Stimulated activated effector memory CD8-positive, alpha-beta T cell treated with anti-CD3 and anti-CD28 coated beads, Interleukin-12 subunit alpha, Interleukin-12 subunit beta, amount 100 ng/mL, for 72 hours (primary cell): Measurements from ENCODE around the gene TTC23.
"Not testable (repeated sequence)": the region's sequence is repeated elsewhere in the genome, so short reads cannot be mapped to it uniquely, and the experiment has no call there.

Source experiments
- ATAC-seq: fragments of 150-1000 bp; cut with Tn5 transposase; 2 replicates; pipeline ENCODE4 v1.10.0; 2021
- DNase-seq, 2 donors: peaks; one replicate each; pipeline ENCODE4 v3.0.0; 2021 to 2022; ENCODE audit warnings: low spot score in 2 of 2
- H3K27ac Mint-ChIP-seq: one replicate; pipeline ENCODE4 v1.8.0; 2022; ENCODE audit warnings: mild to moderate bottlenecking, mixed read lengths
- H3K36me3 Mint-ChIP-seq: one replicate; pipeline ENCODE4 v1.8.0; 2022; ENCODE audit warnings: mild to moderate bottlenecking, mixed read lengths
- H3K4me1 Mint-ChIP-seq: one replicate; pipeline ENCODE4 v1.8.0; 2022; ENCODE audit warnings: mixed read lengths
- H3K4me3 Mint-ChIP-seq: one replicate; pipeline ENCODE4 v1.8.0; 2022; ENCODE audit warnings: mild to moderate bottlenecking, mixed read lengths
- H3K9me3 Mint-ChIP-seq: one replicate; pipeline ENCODE4 v1.8.0; 2022; ENCODE audit warnings: mixed read lengths

TTC23 gene

GRCh38 chr15:99257107-99257750, 7.8 kb upstream of the TTC23 start:
- no peak for ATAC-seq
- no peak for DNase-seq
- Mint-ChIP-seq H3K9me3 (no peaks in the 10 kb centered on the region), H3K36me3 (peaks cover 13% of the 10 kb centered on the region), H3K4me3 (no peak overlapping the region), H3K27ac (no peak overlapping the region), H3K4me1 (peaks cover 18% of the 10 kb centered on the region)

- DNase-seq (no peak), ATAC-seq (no peak)
- H3K4me3 Mint-ChIP-seq = peak overlapping the region; percentile 36
- H3K27ac Mint-ChIP-seq = peak overlapping the region; percentile 36
- no peaks in the 10 kb centered on the region for H3K9me3 Mint-ChIP-seq
- H3K4me1 Mint-ChIP-seq = peaks cover 25% of the 10 kb centered on the region
- peaks cover 13% of the 10 kb centered on the region for H3K36me3 Mint-ChIP-seq
Observed at GRCh38 chr15:99253381-99254090, 4.2 kb upstream of the TTC23 start.

- no peak overlapping the region for H3K27ac Mint-ChIP-seq
- no peak for ATAC-seq
- H3K4me1 Mint-ChIP-seq = peaks cover 25% of the 10 kb centered on the region
- H3K9me3 Mint-ChIP-seq = no peaks in the 10 kb centered on the region
- H3K36me3 Mint-ChIP-seq = peaks cover 13% of the 10 kb centered on the region
- DNase-seq = no peak
- H3K4me3 Mint-ChIP-seq = peak overlapping the region; percentile 82
Observed at GRCh38 chr15:99252326-99252725, 2.9 kb upstream of the TTC23 start.

- ATAC-seq (peak; percentile 98), DNase-seq (peak; percentile 92 to 98)
- Mint-ChIP-seq H3K9me3 (no peaks in the 10 kb centered on the region), H3K36me3 (peaks cover 4% of the 10 kb centered on the region), H3K4me3 (peak within 1 kb of the TSS; percentile 82), H3K4me1 (peaks cover 25% of the 10 kb centered on the region), H3K27ac (peak within 1 kb of the TSS; percentile 79)
Observed at GRCh38 chr15:99250857-99251841, 1.8 kb upstream of the TTC23 start, which contains the start of gene LRRC28. LRRC28 (plus strand) TSS chr15:99251481; CDS start chr15:99255958, 4,477 bp downstream.

GRCh38 chr15:99250494-99250856, 1.1 kb upstream of the TTC23 start:
- Mint-ChIP-seq H3K9me3 (no peaks in the 10 kb centered on the region), H3K4me3 (peak overlapping the region; percentile 82), H3K27ac (peak overlapping the region; percentile 79), H3K4me1 (peaks cover 25% of the 10 kb centered on the region), H3K36me3 (no peaks in the 10 kb centered on the region)
- ATAC-seq (no peak), DNase-seq (no peak)

GRCh38 chr15:99250001-99250400, 620 bp upstream of the TTC23 start:
- Mint-ChIP-seq H3K4me1 (peaks cover 25% of the 10 kb centered on the region), H3K9me3 (no peaks in the 10 kb centered on the region), H3K27ac (no peak overlapping the region), H3K4me3 (no peak overlapping the region), H3K36me3 (no peaks in the 10 kb centered on the region)
- ATAC-seq (no peak), DNase-seq (no peak)

GRCh38 chr15:99248000-99248715, 1.2 kb downstream of the TTC23 start:
- Mint-ChIP-seq H3K9me3 (no peaks in the 10 kb centered on the region), H3K4me3 (no peak overlapping the region), H3K27ac (no peak overlapping the region), H3K4me1 (peaks cover 16% of the 10 kb centered on the region), H3K36me3 (no peaks in the 10 kb centered on the region)
- no peak for DNase-seq
- ATAC-seq = no peak

GRCh38 chr15:99247062-99247461, 2.3 kb downstream of the TTC23 start:
- DNase-seq = no peak
- Mint-ChIP-seq H3K4me1 (peaks cover 5% of the 10 kb centered on the region), H3K27ac (no peak overlapping the region)

GRCh38 chr15:99244306-99244705, 5.1 kb downstream of the TTC23 start:
- no peak overlapping the region for H3K27ac Mint-ChIP-seq
- no peak overlapping the region for H3K4me3 Mint-ChIP-seq

More at GRCh38 chr15:99247062-99247461, 2.3 kb downstream of the TTC23 start:
- Mint-ChIP-seq H3K9me3 (no peaks in the 10 kb centered on the region), H3K36me3 (no peaks in the 10 kb centered on the region), H3K4me3 (no peak overlapping the region)
- no peak for ATAC-seq

GRCh38 chr15:99241752-99242151, 7.6 kb downstream of the TTC23 start:
- H3K4me3 Mint-ChIP-seq = no peak overlapping the region
- H3K4me1 Mint-ChIP-seq = no peaks in the 10 kb centered on the region
- no peaks in the 10 kb centered on the region for H3K9me3 Mint-ChIP-seq
- H3K27ac Mint-ChIP-seq = no peak overlapping the region
- DNase-seq = no peak
- H3K36me3 Mint-ChIP-seq = no peaks in the 10 kb centered on the region
- ATAC-seq = no peak

More at GRCh38 chr15:99244306-99244705, 5.1 kb downstream of the TTC23 start:
- no peaks in the 10 kb centered on the region for H3K9me3 Mint-ChIP-seq
- no peaks in the 10 kb centered on the region for H3K36me3 Mint-ChIP-seq
- no peaks in the 10 kb centered on the region for H3K4me1 Mint-ChIP-seq
- DNase-seq = no peak
- ATAC-seq = no peak

- Mint-ChIP-seq H3K9me3 (no peaks in the 10 kb centered on the region), H3K27ac (no peak overlapping the region), H3K4me1 (no peaks in the 10 kb centered on the region), H3K4me3 (no peak overlapping the region), H3K36me3 (no peaks in the 10 kb centered on the region)
- DNase-seq (no peak), ATAC-seq (peak; percentile 87)
Observed at GRCh38 chr15:99239545-99240198, 9.7 kb downstream of the TTC23 start.

GRCh38 chr15:99238849-99239248, 10.5 kb downstream of the TTC23 start:
- no peak for DNase-seq
- H3K4me3 Mint-ChIP-seq = no peak overlapping the region
- ATAC-seq = no peak
- no peak overlapping the region for H3K27ac Mint-ChIP-seq
- H3K4me1 Mint-ChIP-seq = no peaks in the 10 kb centered on the region
- H3K9me3 Mint-ChIP-seq = no peaks in the 10 kb centered on the region
- H3K36me3 Mint-ChIP-seq = no peaks in the 10 kb centered on the region

- not testable (repeated sequence) for H3K9me3 Mint-ChIP-seq, H3K27ac Mint-ChIP-seq, DNase-seq, ATAC-seq, H3K36me3 Mint-ChIP-seq, H3K4me3 Mint-ChIP-seq, H3K4me1 Mint-ChIP-seq
Observed at GRCh38 chr15:99234160-99234559, 15.2 kb downstream of the TTC23 start.

GRCh38 chr15:99232740-99233139, 16.6 kb downstream of the TTC23 start:
- no peaks in the 10 kb centered on the region for H3K4me1 Mint-ChIP-seq
- no peaks in the 10 kb centered on the region for H3K9me3 Mint-ChIP-seq
- no peak for ATAC-seq
- no peak for DNase-seq
- H3K36me3 Mint-ChIP-seq = no peaks in the 10 kb centered on the region
- H3K4me3 Mint-ChIP-seq = no peak overlapping the region
- no peak overlapping the region for H3K27ac Mint-ChIP-seq
